ENCODE results near the gene SMURF2.

- TF ChIP-seq CTCF (IDR thresholded peaks at IDR 0.05) (no peak), ATF3 (CRISPR knock-in tag; conservative IDR thresholded peaks at IDR 0.05) (no peak)
Observed at GRCh38 chr17:64638552-64639203, 23.4 kb downstream of the SMURF2 start.

All from WTC11 (cell line).